Type B pancreatic cell (in vitro differentiated cells): ENCODE measurements around the gene PLSCR1. TPM values are rescaled to one million over a fixed set of nuclear protein-coding genes. Genes with fewer than 3 reads are reported as not detected.

Experiments
- DNase-seq: peaks from one replicate; pipeline ENCODE4 v3.0.0; 2021; ENCODE audit warnings: mixed read lengths; ENCODE audit not compliant: unreplicated experiment; ENCODE audit errors: extremely low spot score
- H3K27ac Mint-ChIP-seq: 2 replicates; pipeline ENCODE4 v1.8.0; 2021; ENCODE audit warnings: mild to moderate bottlenecking, mixed read lengths
- H3K27me3 Mint-ChIP-seq: 2 replicates; pipeline ENCODE4 v1.8.0; 2021; ENCODE audit warnings: mixed read lengths
- H3K36me3 Mint-ChIP-seq: 2 replicates; pipeline ENCODE4 v1.8.0; 2021; ENCODE audit warnings: mixed read lengths
- H3K4me1 Mint-ChIP-seq: one replicate; pipeline ENCODE4 v1.8.0; 2021; ENCODE audit warnings: mixed read lengths; ENCODE audit not compliant: unreplicated experiment
- H3K4me3 Mint-ChIP-seq: 2 replicates; pipeline ENCODE4 v1.8.0; 2021; ENCODE audit warnings: mild to moderate bottlenecking, mixed read lengths
- H3K9me3 Mint-ChIP-seq: 2 replicates; pipeline ENCODE4 v1.8.0; 2021; ENCODE audit warnings: mixed read lengths
- long read RNA-seq: library from polyadenylated mRNA; unstranded; transcript quantifications from one replicate; pipeline ENCODE4 v2.0.0, GENCODE V29; 2020
- total RNA-seq: library from RNA; stranded (reverse); gene quantifications from 2 replicates; pipeline ENCODE4 v1.2.1, GENCODE V29; 2021; ENCODE audit warnings: low replicate concordance
- TF ChIP-seq, protein P1 (sequence below): fragments of 200-600 bp; sonication (generic); conservative IDR thresholded peaks from 2 replicates; pipeline ENCODE4 v1.5.0; 2021; ENCODE audit warnings: antibody characterized with exemption, mild to moderate bottlenecking

PLSCR1 gene
- total RNA-seq = 51.5 and 86.4 TPM in 2 replicates
- long read RNA-seq, transcript PLSCR1-214 (8 exons, 1,443 nt) = minor isoform, 19 of 234 reads
- long read RNA-seq, transcript PLSCR1-201 (9 exons, 2,233 nt) = major isoform, 166 of 234 reads
- long read RNA-seq, transcript PLSCR1-202 (8 exons, 996 nt) = minor isoform, 9 of 234 reads
- long read RNA-seq, partial matches to known transcripts = 11 of 234 reads
- long read RNA-seq, other reads (novel, unspliced or antisense) = 23 of 234 reads

GRCh38 chr3:146544002-146544928 lies at the start of gene PLSCR1:
Gene PLSCR1 (minus strand): TSS chr3:146544607. CDS start chr3:146536552, 8,055 bp downstream.
- TF ChIP-seq, protein P1, sequence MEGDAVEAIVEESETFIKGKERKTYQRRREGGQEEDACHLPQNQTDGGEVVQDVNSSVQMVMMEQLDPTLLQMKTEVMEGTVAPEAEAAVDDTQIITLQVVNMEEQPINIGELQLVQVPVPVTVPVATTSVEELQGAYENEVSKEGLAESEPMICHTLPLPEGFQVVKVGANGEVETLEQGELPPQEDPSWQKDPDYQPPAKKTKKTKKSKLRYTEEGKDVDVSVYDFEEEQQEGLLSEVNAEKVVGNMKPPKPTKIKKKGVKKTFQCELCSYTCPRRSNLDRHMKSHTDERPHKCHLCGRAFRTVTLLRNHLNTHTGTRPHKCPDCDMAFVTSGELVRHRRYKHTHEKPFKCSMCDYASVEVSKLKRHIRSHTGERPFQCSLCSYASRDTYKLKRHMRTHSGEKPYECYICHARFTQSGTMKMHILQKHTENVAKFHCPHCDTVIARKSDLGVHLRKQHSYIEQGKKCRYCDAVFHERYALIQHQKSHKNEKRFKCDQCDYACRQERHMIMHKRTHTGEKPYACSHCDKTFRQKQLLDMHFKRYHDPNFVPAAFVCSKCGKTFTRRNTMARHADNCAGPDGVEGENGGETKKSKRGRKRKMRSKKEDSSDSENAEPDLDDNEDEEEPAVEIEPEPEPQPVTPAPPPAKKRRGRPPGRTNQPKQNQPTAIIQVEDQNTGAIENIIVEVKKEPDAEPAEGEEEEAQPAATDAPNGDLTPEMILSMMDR = no peak
- H3K4me3 Mint-ChIP-seq = peak within 1 kb of the TSS; percentile 94
- H3K27ac Mint-ChIP-seq = peak within 1 kb of the TSS; percentile 96
- H3K27me3 Mint-ChIP-seq = no peaks in the 10 kb centered on the region
- peak; percentile 82 for DNase-seq
- no peaks in the 10 kb centered on the region for H3K9me3 Mint-ChIP-seq
- H3K36me3 Mint-ChIP-seq = peaks cover 8% of the 10 kb centered on the region
- H3K4me1 Mint-ChIP-seq = peaks cover 21% of the 10 kb centered on the region

DNA sequence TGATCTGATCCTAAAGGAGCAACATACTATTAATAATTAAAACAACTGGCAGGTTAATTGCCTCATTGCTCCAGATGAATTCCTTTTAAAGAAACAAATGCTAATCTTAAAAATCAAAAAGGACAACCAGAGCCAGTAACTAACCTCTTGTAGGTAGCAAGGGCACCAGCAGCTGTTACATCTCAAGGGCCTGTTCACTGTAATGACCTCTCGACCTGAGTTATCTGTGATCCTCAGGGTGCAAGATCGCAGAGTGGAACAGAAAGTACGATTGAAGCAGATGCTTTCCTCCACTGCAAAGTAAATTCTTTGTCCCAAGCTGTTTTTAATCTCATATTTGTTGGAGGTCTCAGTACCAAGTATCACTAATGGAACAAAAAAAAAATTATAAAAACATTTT lies 49.4 kb upstream of the PLSCR1 start:
- no peaks in the 10 kb centered on the region for H3K4me1 Mint-ChIP-seq
- H3K9me3 Mint-ChIP-seq = no peaks in the 10 kb centered on the region
- H3K4me3 Mint-ChIP-seq = no peak overlapping the region
- H3K27ac Mint-ChIP-seq = no peak overlapping the region
- TF ChIP-seq, protein P1 = no peak
- DNase-seq = no peak
- H3K27me3 Mint-ChIP-seq = no peaks in the 10 kb centered on the region
- no peaks in the 10 kb centered on the region for H3K36me3 Mint-ChIP-seq

- DNase-seq = no peak
- no peaks in the 10 kb centered on the region for H3K4me1 Mint-ChIP-seq
- H3K27me3 Mint-ChIP-seq = no peaks in the 10 kb centered on the region
- no peaks in the 10 kb centered on the region for H3K9me3 Mint-ChIP-seq
- H3K4me3 Mint-ChIP-seq = no peak overlapping the region
- no peak overlapping the region for H3K27ac Mint-ChIP-seq
- TF ChIP-seq, protein P1 = no peak
- H3K36me3 Mint-ChIP-seq = no peaks in the 10 kb centered on the region
Observed at GRCh38 chr3:146590521-146590920, 46.1 kb upstream of the PLSCR1 start.

GRCh38 chr3:146589899-146590508 lies 45.6 kb upstream of the PLSCR1 start:
- Mint-ChIP-seq H3K9me3 (no peaks in the 10 kb centered on the region), H3K27me3 (no peaks in the 10 kb centered on the region), H3K4me1 (no peaks in the 10 kb centered on the region), H3K4me3 (no peak overlapping the region), H3K36me3 (no peaks in the 10 kb centered on the region), H3K27ac (no peak overlapping the region)
- no peak for DNase-seq
- TF ChIP-seq, protein P1 = peak; percentile 82

DNA sequence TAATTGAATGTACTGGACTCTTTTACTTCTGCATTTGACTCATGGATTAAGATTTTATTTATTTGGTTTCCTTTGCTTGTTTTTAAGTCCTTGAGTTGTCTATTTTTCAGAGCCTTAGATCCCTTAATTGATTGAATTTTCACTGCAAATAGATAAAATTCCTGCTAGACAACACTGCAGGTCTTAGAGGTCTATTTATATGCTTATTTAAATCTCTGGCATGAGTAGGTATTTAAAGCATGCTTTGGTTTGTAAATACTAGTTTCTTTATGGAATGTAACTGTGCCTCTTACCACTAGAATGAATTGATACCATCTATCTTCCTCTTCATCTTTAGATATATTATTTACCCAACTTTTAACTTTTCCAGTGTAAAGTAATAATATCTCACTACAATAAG lies 40.7 kb upstream of the PLSCR1 start:
- Mint-ChIP-seq H3K36me3 (peaks cover 11% of the 10 kb centered on the region), H3K4me1 (peaks cover 14% of the 10 kb centered on the region), H3K27ac (peak overlapping the region; percentile 18), H3K4me3 (no peak overlapping the region), H3K9me3 (peaks cover 16% of the 10 kb centered on the region), H3K27me3 (no peaks in the 10 kb centered on the region)
- TF ChIP-seq, protein P1 = no peak
- DNase-seq = no peak
